ENCODE data around the gene EIF2A.

- TF ChIP-seq CTCF (IDR thresholded peaks at IDR 0.05) (no peak), POLR2AphosphoS5 (IDR thresholded peaks at IDR 0.05; ENCODE audit: insufficient read depth in 1 of 2, low read depth in 1 of 2) (no peak), POLR2A (IDR thresholded peaks at IDR 0.05) (no peak)
These were observed 85.1 kb downstream of the EIF2A start for GRCh38 chr3:150631515-150632221.

Measured in vagina (tissue), 2 donors.